Measurements from ENCODE around the gene MOB3B. TPM values are rescaled to one million over a fixed set of nuclear protein-coding genes. Genes with fewer than 3 reads are reported as not detected.
A peak's percentile ranks its signal among the peaks of the same experiment; 100 is the strongest.

The MOB3B gene
- total RNA-seq, 1 experiment from 2014 or later, result 2.6 TPM

DNA sequence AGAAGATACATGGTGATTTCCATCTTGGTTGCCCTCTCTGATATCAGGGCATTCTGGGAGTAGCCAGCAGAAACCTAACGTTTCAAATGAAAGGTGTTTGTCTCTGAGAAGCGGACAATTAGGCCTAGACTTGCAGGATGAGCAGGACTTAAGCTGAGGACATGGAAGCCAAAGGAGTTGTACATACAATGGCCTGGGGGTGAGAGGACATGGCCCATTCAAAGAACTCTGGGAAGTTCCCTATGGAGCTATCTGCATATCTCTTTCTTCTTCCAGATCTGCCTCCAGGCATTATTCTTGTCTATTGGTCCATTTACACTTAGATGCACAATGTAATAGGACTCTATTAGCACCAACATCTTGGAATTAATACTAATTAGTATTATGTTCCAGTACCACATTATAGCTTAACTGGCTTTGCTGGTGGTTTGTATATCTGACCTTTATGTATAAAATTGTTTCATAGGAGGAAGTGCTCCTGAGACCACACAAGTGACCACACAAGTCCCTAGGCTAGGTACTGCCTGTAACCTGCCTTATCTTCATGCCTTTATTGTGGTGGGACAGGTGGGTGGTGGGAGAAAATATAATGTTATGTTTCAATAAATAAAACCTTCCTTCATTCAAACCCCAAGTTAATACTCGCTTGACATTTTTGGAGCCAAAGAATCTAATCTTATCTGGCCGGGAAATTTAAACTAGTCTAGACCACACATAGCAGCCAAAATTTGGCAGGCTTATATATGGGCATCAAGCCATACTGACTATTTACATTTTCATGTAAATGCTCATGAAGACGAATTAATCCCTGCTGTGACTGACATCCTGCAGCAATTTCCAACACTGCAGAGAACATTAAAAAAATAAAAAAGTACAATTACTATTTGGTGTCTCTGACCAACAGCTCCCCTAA, 180.6 kb downstream of the MOB3B start:
- POLR2A ChIA-PET (ENCODE audit: unreplicated experiment), result no interaction called here
- H3K9me3 ChIP-seq (ENCODE audit: low read length), result no peaks in the 10 kb centered on the region
- H3K27ac ChIP-seq (ENCODE audit: low read length), result no peak overlapping the region
- no peak for TF ChIP-seq EZH2phosphoT487 (IDR thresholded peaks at IDR 0.05; ENCODE audit: borderline replicate concordance, low read length)
- TF ChIP-seq, protein P1, sequence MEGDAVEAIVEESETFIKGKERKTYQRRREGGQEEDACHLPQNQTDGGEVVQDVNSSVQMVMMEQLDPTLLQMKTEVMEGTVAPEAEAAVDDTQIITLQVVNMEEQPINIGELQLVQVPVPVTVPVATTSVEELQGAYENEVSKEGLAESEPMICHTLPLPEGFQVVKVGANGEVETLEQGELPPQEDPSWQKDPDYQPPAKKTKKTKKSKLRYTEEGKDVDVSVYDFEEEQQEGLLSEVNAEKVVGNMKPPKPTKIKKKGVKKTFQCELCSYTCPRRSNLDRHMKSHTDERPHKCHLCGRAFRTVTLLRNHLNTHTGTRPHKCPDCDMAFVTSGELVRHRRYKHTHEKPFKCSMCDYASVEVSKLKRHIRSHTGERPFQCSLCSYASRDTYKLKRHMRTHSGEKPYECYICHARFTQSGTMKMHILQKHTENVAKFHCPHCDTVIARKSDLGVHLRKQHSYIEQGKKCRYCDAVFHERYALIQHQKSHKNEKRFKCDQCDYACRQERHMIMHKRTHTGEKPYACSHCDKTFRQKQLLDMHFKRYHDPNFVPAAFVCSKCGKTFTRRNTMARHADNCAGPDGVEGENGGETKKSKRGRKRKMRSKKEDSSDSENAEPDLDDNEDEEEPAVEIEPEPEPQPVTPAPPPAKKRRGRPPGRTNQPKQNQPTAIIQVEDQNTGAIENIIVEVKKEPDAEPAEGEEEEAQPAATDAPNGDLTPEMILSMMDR (conservative IDR thresholded peaks at IDR 0.05; ENCODE audit: low read depth, low read length), result no peak
- no peak for TF ChIP-seq EZH2 (IDR thresholded peaks at IDR 0.05; ENCODE audit: low read length, unreplicated experiment)
- CTCF ChIA-PET, result no interaction called here
- no peaks in the 10 kb centered on the region for H4K20me1 ChIP-seq (ENCODE audit: low read length)
- H3K9ac ChIP-seq (ENCODE audit: low read length), result no peak overlapping the region
- no peak overlapping the region for H3K4me2 ChIP-seq (ENCODE audit: low read length)
- DNase-seq, result peak; percentile 18
- no peaks in the 10 kb centered on the region for H3K4me1 ChIP-seq (ENCODE audit: insufficient read depth, low read length)
- H3K36me3 ChIP-seq (ENCODE audit: low read depth, low read length), result no peaks in the 10 kb centered on the region
- no peaks in the 10 kb centered on the region for H3K79me2 ChIP-seq (ENCODE audit: low read length)
- H3K27me3 ChIP-seq (ENCODE audit: low read length), result no peaks in the 10 kb centered on the region
- no peak overlapping the region for H2AFZ ChIP-seq (ENCODE audit: low read length)
- no TSS peak for BruUV-seq (replicated peaks)
- no peaks in the 10 kb centered on the region for H3K9me2 ChIP-seq (replicated peaks; ENCODE audit: low read length)
- no peak; the same call in 1 of the 2 replicates for ATAC-seq
- H3K4me3 ChIP-seq (ENCODE audit: low read length), result no peak overlapping the region
- intact Hi-C loops (cut with micrococcal nuclease), result no loop called here
- H3F3A ChIP-seq (ENCODE audit: low read length, unreplicated experiment), result no peaks in the 10 kb centered on the region

DNA sequence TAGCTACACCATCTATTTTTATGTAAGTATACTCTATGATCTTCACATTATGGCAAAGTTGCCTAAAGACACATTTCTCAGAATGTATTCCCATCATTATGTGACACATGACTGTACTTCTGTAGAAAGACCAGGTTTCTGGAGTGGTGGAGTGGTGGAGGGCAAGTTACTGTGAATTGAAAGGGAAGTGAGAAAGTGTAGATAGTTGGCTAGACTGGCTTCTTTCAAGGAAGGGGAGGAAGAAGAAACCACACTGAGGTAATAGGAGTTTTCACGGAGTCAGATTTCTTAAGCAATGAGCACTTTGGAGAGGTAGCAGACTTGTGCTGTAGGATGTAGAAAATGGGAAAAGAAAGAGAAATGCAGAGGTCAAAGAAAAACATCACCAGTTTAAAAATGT, 181.7 kb downstream of the MOB3B start:
- Histone ChIP-seq H3K9me2 (replicated peaks; ENCODE audit: low read length) (no peaks in the 10 kb centered on the region), H3K36me3 (ENCODE audit: low read depth, low read length) (no peaks in the 10 kb centered on the region), H2AFZ (ENCODE audit: low read length) (no peak overlapping the region), H4K20me1 (ENCODE audit: low read length) (no peaks in the 10 kb centered on the region), H3K4me1 (ENCODE audit: insufficient read depth, low read length) (no peaks in the 10 kb centered on the region), H3K9ac (ENCODE audit: low read length) (no peak overlapping the region), H3K79me2 (ENCODE audit: low read length) (no peaks in the 10 kb centered on the region), H3K27ac (ENCODE audit: low read length) (no peak overlapping the region), H3K9me3 (ENCODE audit: low read length) (no peaks in the 10 kb centered on the region), H3K4me3 (ENCODE audit: low read length) (no peak overlapping the region), H3F3A (ENCODE audit: low read length, unreplicated experiment) (no peaks in the 10 kb centered on the region), H3K4me2 (ENCODE audit: low read length) (no peak overlapping the region), H3K27me3 (ENCODE audit: low read length) (no peaks in the 10 kb centered on the region)
- DNase-seq (no peak), ATAC-seq (no peak)
- intact Hi-C loops (cut with micrococcal nuclease), result no loop called here
- TF ChIP-seq EZH2phosphoT487 (IDR thresholded peaks at IDR 0.05; ENCODE audit: borderline replicate concordance, low read length) (no peak), EZH2 (IDR thresholded peaks at IDR 0.05; ENCODE audit: low read length, unreplicated experiment) (no peak)
- TF ChIP-seq, protein P1 (conservative IDR thresholded peaks at IDR 0.05; ENCODE audit: low read depth, low read length), result no peak
- no TSS peak for BruUV-seq (replicated peaks)
- POLR2A ChIA-PET (ENCODE audit: unreplicated experiment), result no interaction called here
- CTCF ChIA-PET, result no interaction called here

GRCh38 chr9:27344776-27345175, 184.8 kb downstream of the MOB3B start:
- Histone ChIP-seq H3K4me1 (ENCODE audit: insufficient read depth, low read length) (no peaks in the 10 kb centered on the region), H3K4me2 (ENCODE audit: low read length) (no peak overlapping the region), H3K4me3 (ENCODE audit: low read length) (no peak overlapping the region), H3K27ac (ENCODE audit: low read length) (no peak overlapping the region), H2AFZ (ENCODE audit: low read length) (no peak overlapping the region), H3K9ac (ENCODE audit: low read length) (no peak overlapping the region), H3K79me2 (ENCODE audit: low read length) (no peaks in the 10 kb centered on the region), H3F3A (ENCODE audit: low read length, unreplicated experiment) (no peaks in the 10 kb centered on the region), H3K27me3 (ENCODE audit: low read length) (no peaks in the 10 kb centered on the region), H3K9me2 (replicated peaks; ENCODE audit: low read length) (no peaks in the 10 kb centered on the region), H3K36me3 (ENCODE audit: low read depth, low read length) (no peaks in the 10 kb centered on the region), H3K9me3 (ENCODE audit: low read length) (no peaks in the 10 kb centered on the region), H4K20me1 (ENCODE audit: low read length) (no peaks in the 10 kb centered on the region)
- DNase-seq (no peak), ATAC-seq (no peak)
- intact Hi-C loops (cut with micrococcal nuclease), result no loop called here
- no TSS peak for BruUV-seq (replicated peaks)
- ChIA-PET CTCF (no interaction called here), POLR2A (ENCODE audit: unreplicated experiment) (no interaction called here)
- TF ChIP-seq EZH2 (IDR thresholded peaks at IDR 0.05; ENCODE audit: low read length, unreplicated experiment) (no peak), EZH2phosphoT487 (IDR thresholded peaks at IDR 0.05; ENCODE audit: borderline replicate concordance, low read length) (no peak)
- TF ChIP-seq, protein P1 (conservative IDR thresholded peaks at IDR 0.05; ENCODE audit: low read depth, low read length), result no peak

All from PC-3 (cell line).